A549 (cell line): ENCODE data around the gene MEIS1. TPM values are rescaled to one million over a fixed set of nuclear protein-coding genes. Genes with fewer than 3 reads are reported as not detected.

ENCODE experiments used
- ATAC-seq, 2 experiments: fragments of 200-7000 bp in 1 of 2; fragments of >200 bp in 1 of 2; cut with Nextera tagmentation in 1 of 2; cut with Tn5 transposase in 1 of 2; 3 replicates each; pipeline versions ENCODE4 v1.8.0 to v1.9.1; 2018 to 2020; ENCODE audit warnings: mild to moderate bottlenecking in 1 of 2, moderate library complexity in 1 of 2
- CTCF ChIA-PET: fragments of 300-600 bp; sonication (Branson Sonifier 250); formaldehyde crosslinking; extraction: SDS; loops from one replicate; lab custom pipeline; 2021; ENCODE audit warnings: antibody characterized with exemption, inconsistent platforms; lab: Yijun Ruan, JAX
- POLR2A ChIA-PET: fragments of 350-600 bp; formaldehyde crosslinking; extraction: SDS; loops from one replicate; lab custom pipeline; 2021; ENCODE audit warnings: antibody characterized with exemption, inconsistent platforms; lab: Yijun Ruan, JAX
- DNase-seq, 2 experiments: peaks; one replicate each; pipeline versions ENCODE4 v3.0.0 to v3.0.0-alpha.2; 2011 to 2016; ENCODE audit warnings: low read depth in 1 of 2, low spot score in 1 of 2
- FAIRE-seq: peaks from 2 replicates; lab custom pipeline; 2011; peaks lifted over from hg19 to GRCh38; lab: Jason Lieb, UNC
- H3K27ac ChIP-seq, 2 experiments: fragments of >200 bp; sonication (Bioruptor Twin); formaldehyde crosslinking; 3 replicates each; pipeline ENCODE4 v1.5.1; 2016 to 2017
- H3K4me1 ChIP-seq: fragments of >200 bp; sonication (Bioruptor Twin); formaldehyde crosslinking; 3 replicates; pipeline ENCODE4 v1.6.1; 2016
- H3K4me2 ChIP-seq: fragments of >200 bp; sonication (Bioruptor Twin); formaldehyde crosslinking; 3 replicates; pipeline ENCODE4 v1.6.1; 2016
- H3K4me3 ChIP-seq: fragments of >200 bp; sonication (Bioruptor Twin); formaldehyde crosslinking; 3 replicates; pipeline ENCODE4 v1.5.1; 2016
- H3K9me3 ChIP-seq: fragments of >200 bp; sonication (Bioruptor Twin); formaldehyde crosslinking; 3 replicates; pipeline ENCODE4 v1.6.1; 2016
- CBX2 ChIP-seq: fragments of 200-600 bp; sonication (generic); IDR thresholded peaks from 2 replicates; pipeline ENCODE4 v1.6.1; 2016; ENCODE audit warnings: low read depth, mild to moderate bottlenecking, borderline replicate concordance
- CBX8 ChIP-seq: fragments of 200-600 bp; sonication (generic); IDR thresholded peaks from 2 replicates; pipeline ENCODE4 v1.6.1; 2016
- EHF ChIP-seq: fragments of 250-450 bp; sonication (Bioruptor Pico); IDR thresholded peaks from 2 replicates; pipeline ENCODE4 v1.5.0; 2020; ENCODE audit warnings: mild to moderate bottlenecking
- EP300 ChIP-seq, 2 experiments: fragments of >200 bp; sonication (Bioruptor Twin); formaldehyde crosslinking; IDR thresholded peaks; 2 replicates in 1 of 2; 3 replicates in 1 of 2; pipeline ENCODE4 v1.6.1; 2016 to 2017
- FOSB ChIP-seq: fragments of 250-450 bp; sonication (Bioruptor Pico); IDR thresholded peaks from 2 replicates; pipeline ENCODE4 v1.5.0; 2020; ENCODE audit warnings: mild to moderate bottlenecking, moderate library complexity
- FOSL2 ChIP-seq, 2 experiments: fragments of 450-650 bp in 1 of 2; fragments of >200 bp in 1 of 2; sonication (Bioruptor Twin) in 1 of 2; formaldehyde crosslinking; IDR thresholded peaks; 2 replicates each; pipeline versions ENCODE4 v1.5.0 to v1.6.1; 2016 to 2020; ENCODE audit warnings: mild to moderate bottlenecking in 1 of 2, moderate library complexity in 1 of 2
- GATA3 ChIP-seq: IDR thresholded peaks from 2 replicates; pipeline ENCODE4 v1.6.1; 2012; ENCODE audit warnings: borderline replicate concordance
- HOXB13 ChIP-seq: fragments of 250-450 bp; sonication (Bioruptor Pico); IDR thresholded peaks from 2 replicates; pipeline ENCODE4 v1.5.0; 2020; ENCODE audit warnings: low read depth, mild to moderate bottlenecking, moderate library complexity
- MAFK ChIP-seq: fragments of 450-650 bp; IDR thresholded peaks from 2 replicates; pipeline ENCODE4 v1.6.1; 2014; ENCODE audit not compliant: partially characterized antibody
- MYC ChIP-seq: IDR thresholded peaks from 2 replicates; pipeline ENCODE4 v1.6.1; 2012; ENCODE audit warnings: mild to moderate bottlenecking, inconsistent platforms, low read length, improper control_type of control experiment, borderline replicate concordance
- POLR2A ChIP-seq: IDR thresholded peaks from 2 replicates; pipeline ENCODE4 v1.6.1; 2012; ENCODE audit warnings: mild to moderate bottlenecking, low read length
- RAD21 ChIP-seq, 2 experiments: fragments of >200 bp in 1 of 2; sonication (Bioruptor Twin) in 1 of 2; formaldehyde crosslinking in 1 of 2; IDR thresholded peaks in 1 of 2; conservative IDR thresholded peaks in 1 of 2; 2 replicates in 1 of 2; 3 replicates in 1 of 2; pipeline ENCODE4 v1.6.1; 2012 to 2018; ENCODE audit warnings: inconsistent platforms in 1 of 2
- REST ChIP-seq: fragments of 200-600 bp; sonication (generic); IDR thresholded peaks from 2 replicates; pipeline ENCODE4 v1.6.1; 2016; ENCODE audit warnings: antibody characterized with exemption, mild to moderate bottlenecking, moderate library complexity
- RNF2 ChIP-seq: fragments of 200-600 bp; sonication (generic); IDR thresholded peaks from 2 replicates; pipeline ENCODE4 v1.6.1; 2016; ENCODE audit warnings: low read depth, mild to moderate bottlenecking, antibody characterized with exemption, moderate library complexity, borderline replicate concordance
- SREBF2 ChIP-seq: fragments of 450-650 bp; IDR thresholded peaks from 2 replicates; pipeline ENCODE4 v1.6.1; 2014; ENCODE audit warnings: mild to moderate bottlenecking, moderate library complexity
- TFCP2L1 ChIP-seq: fragments of 250-450 bp; sonication (Bioruptor Pico); IDR thresholded peaks from 2 replicates; pipeline ENCODE4 v1.5.0; 2021; ENCODE audit warnings: mild to moderate bottlenecking
- ZFP36 ChIP-seq: fragments of 450-650 bp; IDR thresholded peaks from 2 replicates; pipeline ENCODE4 v1.6.1; 2014; ENCODE audit warnings: borderline replicate concordance; ENCODE audit not compliant: partially characterized antibody
- WGBS: methylation state at CpG from one replicate; pipeline ENCODE4 v1.1.6; 2017; ENCODE audit errors: missing lambda C conversion rate; 5-methylcytosine and 5-hydroxymethylcytosine counted together
- polyA plus RNA-seq, 4 experiments: library from polyadenylated mRNA; depleted of rRNA in 3 of 4; stranded (reverse); fragments of >200 nt; fragmentation: RNase III in 1 of 4; extraction: RNeasy Plus Mini Kit Qiagen cat#74134 plus additional on column Dnase treatment in 1 of 4; gene quantifications; 2 replicates in 3 of 4; 3 replicates in 1 of 4; pipeline ENCODE4 v1.2.3, GENCODE V29; 2011 to 2017
- TF ChIP-seq, protein P1 (sequence below): fragments of >200 bp; sonication (Bioruptor Twin); formaldehyde crosslinking; IDR thresholded peaks from 3 replicates; pipeline ENCODE4 v1.6.1; 2016
- TF ChIP-seq, protein P2 (sequence below): IDR thresholded peaks from 2 replicates; pipeline ENCODE4 v1.6.1; 2012
- TF ChIP-seq, protein P3 (sequence below): fragments of 450-650 bp; IDR thresholded peaks from 2 replicates; pipeline ENCODE4 v1.6.1; 2014; ENCODE audit warnings: antibody characterized with exemption

The MEIS1 gene
- polyA plus RNA-seq, 2 of the 4 experiments (the other 2 are of a cell fraction) = 1.9 to 4.2 TPM

- Histone ChIP-seq H3K4me2 (no peak overlapping the region), H3K4me3 (no peak overlapping the region), H3K27ac (no peak overlapping the region), H3K9me3 (no peaks in the 10 kb centered on the region), H3K4me1 (no peaks in the 10 kb centered on the region)
- 87% methylated on average over 5 of the region's 5 CpGs for WGBS
- ATAC-seq (no peak), DNase-seq (no peak), FAIRE-seq (no peak)
- ChIA-PET POLR2A (no interaction called here), CTCF (interaction anchor here (0.9 kb wide), 1 partner anchor 31 kb away, joined by 3 read pairs; no protein-coding TSS in a partner anchor)
- TF ChIP-seq RNF2 (no peak), POLR2A (no peak), MYC (no peak)
Observed at GRCh38 chr2:66462501-66462825, 27.5 kb downstream of the MEIS1 start.

GRCh38 chr2:66463206-66463755, 28.4 kb downstream of the MEIS1 start:
- H3K27ac ChIP-seq = no peak overlapping the region
- CTCF ChIA-PET = no interaction called here
- POLR2A ChIA-PET = no interaction called here
- FAIRE-seq = no peak
- no peak overlapping the region for H3K4me2 ChIP-seq
- no peak for DNase-seq
- TF ChIP-seq CBX2 (no peak), TFCP2L1 (CRISPR knock-in tag) (no peak), ZFP36 (no peak), RAD21 (conservative IDR thresholded peaks at IDR 0.05 in 1 of 2, IDR thresholded peaks at IDR 0.05 in 1 of 2) (no peak), CBX8 (no peak)
- TF ChIP-seq, protein P1, sequence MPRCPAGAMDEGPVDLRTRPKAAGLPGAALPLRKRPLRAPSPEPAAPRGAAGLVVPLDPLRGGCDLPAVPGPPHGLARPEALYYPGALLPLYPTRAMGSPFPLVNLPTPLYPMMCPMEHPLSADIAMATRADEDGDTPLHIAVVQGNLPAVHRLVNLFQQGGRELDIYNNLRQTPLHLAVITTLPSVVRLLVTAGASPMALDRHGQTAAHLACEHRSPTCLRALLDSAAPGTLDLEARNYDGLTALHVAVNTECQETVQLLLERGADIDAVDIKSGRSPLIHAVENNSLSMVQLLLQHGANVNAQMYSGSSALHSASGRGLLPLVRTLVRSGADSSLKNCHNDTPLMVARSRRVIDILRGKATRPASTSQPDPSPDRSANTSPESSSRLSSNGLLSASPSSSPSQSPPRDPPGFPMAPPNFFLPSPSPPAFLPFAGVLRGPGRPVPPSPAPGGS = no peak
- 84% methylated on average over 3 of the region's 3 CpGs for WGBS
- H3K9me3 ChIP-seq = no peaks in the 10 kb centered on the region
- H3K4me3 ChIP-seq = no peak overlapping the region
- H3K4me1 ChIP-seq = no peaks in the 10 kb centered on the region
- no peak for ATAC-seq

GRCh38 chr2:66464930-66465637, 30.2 kb downstream of the MEIS1 start:
- 63% methylated on average over 4 of the region's 4 CpGs for WGBS
- POLR2A ChIA-PET = no interaction called here

DNA sequence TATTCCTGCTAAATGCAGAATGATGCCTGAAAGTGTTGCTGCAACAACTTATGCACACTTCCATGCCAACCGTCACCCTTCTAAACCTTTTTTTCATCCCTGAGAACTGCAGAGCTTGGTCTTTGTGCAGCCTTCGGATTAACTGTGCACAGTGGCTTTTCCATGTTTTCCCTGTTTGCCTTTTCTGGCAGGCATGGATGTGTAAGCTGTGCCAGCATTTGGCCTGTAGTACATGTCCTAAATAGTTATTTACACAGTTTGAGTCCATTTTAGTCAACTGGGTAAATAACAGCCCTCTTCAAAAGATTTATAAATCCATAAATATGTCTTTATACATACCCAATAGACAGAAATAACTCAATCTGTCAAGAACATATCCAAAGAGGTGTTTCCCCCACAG, 31.5 kb downstream of the MEIS1 start:
- H3K4me3 ChIP-seq = no peak overlapping the region
- ChIA-PET CTCF (no interaction called here), POLR2A (no interaction called here)
- WGBS = 95% methylated on average over 2 of the region's 2 CpGs
- H3K9me3 ChIP-seq = no peaks in the 10 kb centered on the region
- TF ChIP-seq RNF2 = no peak
- TF ChIP-seq FOSB = no peak
- no peak for TF ChIP-seq GATA3
- TF ChIP-seq EHF = no peak
- TF ChIP-seq HOXB13 (CRISPR knock-in tag) = no peak
- no peak for TF ChIP-seq ZFP36
- no peak for TF ChIP-seq FOSL2 (IDR thresholded peaks at IDR 0.05)
- no peak for TF ChIP-seq FOSL2 (CRISPR knock-in tag; IDR thresholded peaks at IDR 0.05)
- no peak for TF ChIP-seq SREBF2
- no peak for TF ChIP-seq EP300 (IDR thresholded peaks at IDR 0.05)
- TF ChIP-seq, protein P2, sequence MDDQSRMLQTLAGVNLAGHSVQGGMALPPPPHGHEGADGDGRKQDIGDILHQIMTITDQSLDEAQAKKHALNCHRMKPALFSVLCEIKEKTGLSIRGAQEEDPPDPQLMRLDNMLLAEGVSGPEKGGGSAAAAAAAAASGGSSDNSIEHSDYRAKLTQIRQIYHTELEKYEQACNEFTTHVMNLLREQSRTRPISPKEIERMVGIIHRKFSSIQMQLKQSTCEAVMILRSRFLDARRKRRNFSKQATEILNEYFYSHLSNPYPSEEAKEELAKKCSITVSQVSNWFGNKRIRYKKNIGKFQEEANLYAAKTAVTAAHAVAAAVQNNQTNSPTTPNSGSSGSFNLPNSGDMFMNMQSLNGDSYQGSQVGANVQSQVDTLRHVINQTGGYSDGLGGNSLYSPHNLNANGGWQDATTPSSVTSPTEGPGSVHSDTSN = no peak
- no peak for TF ChIP-seq REST
- H3K27ac ChIP-seq = no peak overlapping the region
- H3K4me1 ChIP-seq = no peaks in the 10 kb centered on the region
- FAIRE-seq = no peak
- ATAC-seq = no peak
- no peak overlapping the region for H3K4me2 ChIP-seq
- no peak for DNase-seq

More at GRCh38 chr2:66464930-66465637, 30.2 kb downstream of the MEIS1 start:
- CTCF ChIA-PET = interaction anchor here (1.4 kb wide), 1 partner anchor 110 kb away, joined by 3 read pairs; no protein-coding TSS in a partner anchor
- no peak overlapping the region for H3K27ac ChIP-seq
- TF ChIP-seq MAFK = peak; percentile 28
- TF ChIP-seq GATA3 = no peak
- TF ChIP-seq, protein P3, sequence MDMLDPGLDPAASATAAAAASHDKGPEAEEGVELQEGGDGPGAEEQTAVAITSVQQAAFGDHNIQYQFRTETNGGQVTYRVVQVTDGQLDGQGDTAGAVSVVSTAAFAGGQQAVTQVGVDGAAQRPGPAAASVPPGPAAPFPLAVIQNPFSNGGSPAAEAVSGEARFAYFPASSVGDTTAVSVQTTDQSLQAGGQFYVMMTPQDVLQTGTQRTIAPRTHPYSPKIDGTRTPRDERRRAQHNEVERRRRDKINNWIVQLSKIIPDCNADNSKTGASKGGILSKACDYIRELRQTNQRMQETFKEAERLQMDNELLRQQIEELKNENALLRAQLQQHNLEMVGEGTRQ = no peak
- TF ChIP-seq, all 56 proteins: peak for 1
- Histone ChIP-seq H3K4me1 (no peaks in the 10 kb centered on the region), H3K9me3 (no peaks in the 10 kb centered on the region), H3K4me3 (no peak overlapping the region), H3K4me2 (no peak overlapping the region)
- ATAC-seq (no peak), FAIRE-seq (no peak), DNase-seq (no peak)
